Left renal cortex interstitium (tissue), 4 donors: ENCODE measurements around the gene NT5M. TPM values are rescaled to one million over a fixed set of nuclear protein-coding genes. Genes with fewer than 3 reads are reported as not detected.

Experiments
- DNase-seq, 4 donors: peaks; one replicate each; pipeline ENCODE4 v3.0.0-alpha.2; 2013; ENCODE audit warnings: low read depth in 4 of 4, low spot score in 2 of 4, missing footprints in 1 of 4
- polyA plus RNA-seq, 4 donors: library from polyadenylated mRNA; unstranded; fragments of 120-200 nt; gene quantifications; one replicate each; pipeline ENCODE4 v1.2.1, GENCODE V29; 2013; ENCODE audit not compliant: insufficient read length in 4 of 4

Gene NT5M
- polyA plus RNA-seq, 4 donors = 4.1 to 8.6 (median 6.3) TPM

GRCh38 chr17:17351901-17352781 is 49.0 kb downstream of the NT5M start:
- DNase-seq = no peak

GRCh38 chr17:17352836-17353624 is 49.9 kb downstream of the NT5M start:
- no peak for DNase-seq

- no peak for DNase-seq
Measured at GRCh38 chr17:17353625-17354484, 50.7 kb downstream of the NT5M start.

- DNase-seq = peak in 3 of 4 donors; percentile 37 to 47 (median 46)
Measured at GRCh38 chr17:17354560-17355349, 51.6 kb downstream of the NT5M start.

GRCh38 chr17:17355426-17355825 is 52.3 kb downstream of the NT5M start:
- DNase-seq = no peak

GRCh38 chr17:17356149-17356930 is 53.2 kb downstream of the NT5M start:
- DNase-seq = peak; percentile 31 to 80 (median 58)

- no peak for DNase-seq
Measured at GRCh38 chr17:17356931-17357270, 53.7 kb downstream of the NT5M start.

- DNase-seq = no peak
Measured at GRCh38 chr17:17358060-17358751, 55.0 kb downstream of the NT5M start.

GRCh38 chr17:17358866-17359265 is 55.7 kb downstream of the NT5M start:
- no peak for DNase-seq

- DNase-seq = no peak
Measured at GRCh38 chr17:17359271-17359670, 56.1 kb downstream of the NT5M start.

- DNase-seq = no peak
Measured at GRCh38 chr17:17360087-17360730, 57.0 kb downstream of the NT5M start.

GRCh38 chr17:17361543-17361866 is 58.3 kb downstream of the NT5M start:
- DNase-seq = no peak

- DNase-seq = no peak
Measured at GRCh38 chr17:17361867-17362539, 58.8 kb downstream of the NT5M start.

GRCh38 chr17:17362540-17362930 is 59.4 kb downstream of the NT5M start:
- no peak for DNase-seq

- DNase-seq = no peak
Measured at GRCh38 chr17:17363638-17364337, 60.6 kb downstream of the NT5M start.

- DNase-seq = no peak
Measured at GRCh38 chr17:17364338-17364667, 61.1 kb downstream of the NT5M start.

GRCh38 chr17:17365476-17366110 is 62.4 kb downstream of the NT5M start:
- DNase-seq = no peak
